Stimulated activated CD8-positive, alpha-beta memory T cell treated with anti-CD3 and anti-CD28 coated beads, Interleukin-4, amount 100 ng/mL, for 48 hours (primary cell): ENCODE results near the gene GABPA.

Experiments
- DNase-seq: peaks from one replicate; pipeline ENCODE4 v3.0.0-alpha.2; 2020

GABPA gene

DNA sequence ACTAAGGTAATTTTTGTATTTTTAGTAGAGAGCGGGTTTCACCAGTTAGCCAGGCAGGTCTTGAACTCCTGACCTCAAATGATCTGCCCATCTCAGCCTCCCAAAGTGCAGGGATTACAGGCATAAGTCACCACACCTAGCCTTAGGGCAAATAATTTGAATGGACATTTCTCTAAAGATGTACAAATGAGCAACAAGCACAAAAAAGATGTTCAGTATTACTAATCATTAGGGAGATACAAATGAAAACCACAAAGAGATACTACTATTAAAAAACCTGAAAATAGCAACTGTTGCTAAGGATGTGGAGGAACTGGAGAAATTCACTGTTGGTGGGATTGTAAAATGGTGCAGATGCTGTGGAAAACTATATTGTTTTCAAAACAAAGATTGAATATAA, 79.1 kb downstream of the GABPA start:
- no peak for DNase-seq

DNA sequence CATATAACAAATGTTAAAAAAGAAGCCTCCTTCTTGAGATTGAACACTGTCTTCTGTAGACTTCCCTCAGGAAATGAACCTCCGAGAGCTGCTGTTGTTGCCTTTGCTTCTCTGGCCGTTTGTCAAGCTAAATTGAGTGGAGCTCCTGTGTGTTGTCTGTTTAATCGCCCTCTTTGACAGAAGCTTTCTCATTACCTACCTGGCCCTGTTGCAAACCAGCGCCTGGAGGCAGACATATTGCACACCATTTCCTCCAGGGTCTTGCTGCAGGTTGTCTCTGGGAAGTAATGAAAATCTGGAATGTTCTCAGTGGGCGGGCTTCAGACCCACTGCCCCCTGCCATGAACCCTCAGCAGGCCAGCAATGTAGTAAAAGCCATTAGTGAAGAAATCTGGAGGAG, 83.3 kb downstream of the GABPA start:
- no peak for DNase-seq

DNA sequence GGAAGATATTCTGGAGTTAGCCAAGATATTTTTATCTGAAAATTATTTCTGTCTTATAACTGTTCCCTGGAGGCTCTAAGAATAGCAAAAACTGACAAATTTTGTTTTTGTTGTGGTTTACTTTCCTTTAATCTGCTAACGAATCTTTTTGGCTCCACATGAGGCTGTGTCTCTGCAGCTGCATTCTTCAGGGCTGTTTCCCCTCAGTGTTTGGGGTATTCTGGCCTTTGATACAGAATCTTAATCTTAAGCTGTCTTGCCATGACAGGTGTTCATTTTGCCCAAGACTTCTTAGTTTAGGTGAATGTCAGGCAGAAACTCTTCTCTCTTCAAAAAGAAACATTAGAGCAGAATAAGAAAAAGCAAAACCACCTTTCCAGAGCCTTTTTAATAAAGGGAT, 83.8 kb downstream of the GABPA start:
- no peak for DNase-seq
